Activated CD4-positive, alpha-beta T cell treated with anti-CD3 and anti-CD28 coated beads for 1 hour (primary cell): ENCODE measurements around the gene OLA1.

Source experiments
- DNase-seq: peaks from one replicate; pipeline ENCODE4 v3.0.0-alpha.2; 2020

OLA1 gene

GRCh38 chr2:174176898-174177297 lies 71.4 kb downstream of the OLA1 start:
- DNase-seq = no peak

GRCh38 chr2:174174741-174175140 lies 73.6 kb downstream of the OLA1 start:
- DNase-seq = no peak

GRCh38 chr2:174172802-174173355 lies 75.5 kb downstream of the OLA1 start:
- DNase-seq = no peak

- no peak for DNase-seq
Observed at GRCh38 chr2:174171686-174172445, 76.5 kb downstream of the OLA1 start.

GRCh38 chr2:174169372-174169771 lies 79.0 kb downstream of the OLA1 start:
- DNase-seq = no peak

GRCh38 chr2:174166261-174166660 lies 82.1 kb downstream of the OLA1 start:
- DNase-seq = no peak

GRCh38 chr2:174161490-174161889 lies 86.8 kb downstream of the OLA1 start:
- DNase-seq = no peak

- no peak for DNase-seq
Observed at GRCh38 chr2:174158003-174158402, 90.3 kb downstream of the OLA1 start.

- DNase-seq = no peak
Observed at GRCh38 chr2:174157053-174157452, 91.3 kb downstream of the OLA1 start.

- no peak for DNase-seq
Observed at GRCh38 chr2:174153757-174154680, 94.3 kb downstream of the OLA1 start.

GRCh38 chr2:174149530-174149929 lies 98.8 kb downstream of the OLA1 start:
- DNase-seq = no peak

GRCh38 chr2:174148833-174149232 lies 99.5 kb downstream of the OLA1 start:
- DNase-seq = no peak

- DNase-seq = no peak
Observed at GRCh38 chr2:174145827-174146226, 102.5 kb downstream of the OLA1 start.

- DNase-seq = no peak
Observed at GRCh38 chr2:174142290-174142689, 106.0 kb downstream of the OLA1 start.

- DNase-seq = no peak
Observed at GRCh38 chr2:174138161-174138560, 110.2 kb downstream of the OLA1 start.

- no peak for DNase-seq
Observed at GRCh38 chr2:174135981-174136380, 112.4 kb downstream of the OLA1 start.

GRCh38 chr2:174125090-174125489 lies 123.2 kb downstream of the OLA1 start:
- DNase-seq = no peak

GRCh38 chr2:174124181-174124580 lies 124.2 kb downstream of the OLA1 start:
- DNase-seq = no peak

GRCh38 chr2:174122185-174122584 lies 126.1 kb downstream of the OLA1 start:
- no peak for DNase-seq

GRCh38 chr2:174121612-174122011 lies 126.7 kb downstream of the OLA1 start:
- DNase-seq = no peak

- DNase-seq = no peak
Observed at GRCh38 chr2:174121175-174121574, 127.2 kb downstream of the OLA1 start.

- no peak for DNase-seq
Observed at GRCh38 chr2:174120346-174120745, 128.0 kb downstream of the OLA1 start.
